ENCODE data around the gene ARPC5. TPM values are rescaled to one million over a fixed set of nuclear protein-coding genes. Genes with fewer than 3 reads are reported as not detected.

ARPC5 gene
- total and polyA plus RNA-seq, 9 of the 15 experiments (the other 6 are each of a cell fraction or from before 2014, with no cell fraction given): 71.8 to 150 (median 91.6) TPM

GRCh38 chr1:183635099-183635605, 431 bp downstream of the ARPC5 start:
- 0% methylated on average over 34 of the region's 42 CpGs for WGBS (ENCODE audit: insufficient coverage, low coverage, missing lambda C conversion rate)
- peaks cover 18% of the 10 kb centered on the region for H3K36me3 ChIP-seq (ENCODE audit: control insufficient read depth, insufficient read depth, low read length)
- peak overlapping the region; percentile 90 for H3K4me2 ChIP-seq (ENCODE audit: insufficient read depth, low read length)
- peak; percentile 60 to 63 (median 62) for DNase-seq (ENCODE audit: extremely low read depth in 1 of 4, low spot score in 3 of 4)
- H3K9me3 ChIP-seq (replicated peaks; ENCODE audit: control insufficient read depth, insufficient read depth, low read depth, low read length): no peaks in the 10 kb centered on the region
- peak overlapping the region; percentile 73 for H3K27ac ChIP-seq (ENCODE audit: extremely low read depth, low read depth, low read length)
- H3K9ac ChIP-seq (ENCODE audit: insufficient read depth in 1 of 2, low read depth in 2 of 2, low read length in 2 of 2): peak overlapping the region; percentile 79 to 95
- ChIA-PET CTCF (ENCODE audit: low intra/inter-chr PET ratio) (no interaction called here), POLR2A (interaction anchor here (1.1 to 1.5 kb wide), 2 partner anchors 10 to 13 kb away, joined by 3 to 5 read pairs; no protein-coding TSS in a partner anchor)
- H3K9me1 ChIP-seq (ENCODE audit: control insufficient read depth, insufficient read depth, low read length): no peaks in the 10 kb centered on the region
- H3K4me1 ChIP-seq (replicated peaks in 1 of 2; ENCODE audit: control insufficient read depth in 2 of 2, insufficient read depth in 2 of 2, low read length in 2 of 2): peaks cover 0 to 15% of the 10 kb centered on the region in 2 experiments; a peak in 4 of 5 replicates
- H3K79me2 ChIP-seq (ENCODE audit: control insufficient read depth, insufficient read depth, low read length): peaks cover 39% of the 10 kb centered on the region
- in situ Hi-C loops (cut with MboI) (no loop called here), intact Hi-C loops (cut with micrococcal nuclease) (loop anchor here (1.0 to 10.0 kb wide), 2 partner anchors 162 to 420 kb away; partner anchors contain the start of gene TSEN15)
- peak overlapping the region; percentile 90 for H2AFZ ChIP-seq (ENCODE audit: low read depth, low read length)
- H3K4me3 ChIP-seq: peak overlapping the region; percentile 77
- ATAC-seq: peak; percentile 73
- BruUV-seq (replicated peaks): no TSS peak
- peaks cover 3 to 7% of the 10 kb centered on the region in 2 experiments; a peak in 2 of 5 replicates for H3K27me3 ChIP-seq (ENCODE audit: control insufficient read depth in 2 of 2, insufficient read depth in 2 of 2, low read length in 2 of 2)
- H4K20me1 ChIP-seq (replicated peaks; ENCODE audit: control insufficient read depth, insufficient read depth, low read length): no peaks in the 10 kb centered on the region
- FAIRE-seq: no peak
- no peak for TF ChIP-seq NCOA4 (IDR thresholded peaks at IDR 0.05; ENCODE audit: partially characterized antibody)
- TF ChIP-seq TAF1 (IDR thresholded peaks at IDR 0.05; ENCODE audit: control insufficient read depth, extremely low read depth, insufficient read depth, low read length, severe bottlenecking): no peak
- TF ChIP-seq HCFC1 (IDR thresholded peaks at IDR 0.05; ENCODE audit: low read depth, low read length): no peak
- TF ChIP-seq FUS (optimal IDR thresholded peaks at IDR 0.05; ENCODE audit: low read depth, low read length): no peak
- TF ChIP-seq LARP7 (IDR thresholded peaks at IDR 0.05): no peak
- no peak for TF ChIP-seq TOE1 (IDR thresholded peaks at IDR 0.05; ENCODE audit: borderline replicate concordance)
- TF ChIP-seq TOE1 (CRISPR knock-in tag; IDR thresholded peaks at IDR 0.05; ENCODE audit: borderline replicate concordance, low read depth): no peak
- no peak for TF ChIP-seq HES1 (IDR thresholded peaks at IDR 0.05; ENCODE audit: low read depth)
- TF ChIP-seq FOXA3 (CRISPR knock-in tag; conservative IDR thresholded peaks at IDR 0.05 in 1 of 2, IDR thresholded peaks at IDR 0.05 in 1 of 2): no peak
- no peak for TF ChIP-seq ARID2 (IDR thresholded peaks at IDR 0.05)
- TF ChIP-seq EP400 (IDR thresholded peaks at IDR 0.05): peak; percentile 71; the same call in 1 of the 2 replicates
- 0 out of 2 replicates have a peak, but pooled peaks have one; percentile 24 for TF ChIP-seq NR1H2 (CRISPR knock-in tag; IDR thresholded peaks at IDR 0.05)
- TF ChIP-seq TRIM25 (IDR thresholded peaks at IDR 0.05; ENCODE audit: borderline replicate concordance): no peak
- no peak for TF ChIP-seq PRPF4 (IDR thresholded peaks at IDR 0.05; ENCODE audit: insufficient read depth, low read depth, low read length, poor library complexity, severe bottlenecking)
- TF ChIP-seq COPS2 (conservative IDR thresholded peaks at IDR 0.05): no peak
- no peak for TF ChIP-seq SMAD3 (CRISPR knock-in tag; conservative IDR thresholded peaks at IDR 0.05)
- TF ChIP-seq ASH1L (IDR thresholded peaks at IDR 0.05; ENCODE audit: borderline replicate concordance, low read depth, partially characterized antibody): no peak
- TF ChIP-seq MXI1 (IDR thresholded peaks at IDR 0.05; ENCODE audit: low read depth, low read length): no peak

Data from K562 (cell line).